Mesenteric fat pad (tissue), 1 donor: Measurements from ENCODE around the gene FGFR3. TPM values are rescaled to one million over a fixed set of nuclear protein-coding genes. Genes with fewer than 3 reads are reported as not detected.
"Not testable (repeated sequence)": the region's sequence is repeated elsewhere in the genome, so short reads cannot be mapped to it uniquely, and the experiment has no call there.

Experiments
- DNase-seq: peaks from one replicate; pipeline ENCODE4 v3.0.0-alpha.2; 2020; ENCODE audit warnings: low spot score
- total RNA-seq: library from RNA; stranded (reverse); fragmentation: NEBNext Ultra II Directional; extraction: Animal tissue kit (Norgen Biotek cat#: 25700); gene quantifications from one replicate; pipeline ENCODE4 v1.2.1, GENCODE V29; 2021
- donor health status: DM: yes; HTN: yes; CAD: no.

The FGFR3 gene
- total RNA-seq, 1 donor from 2014 or later, result 0.90 TPM

- no peak for DNase-seq
These were observed 22.3 kb downstream of the FGFR3 start for GRCh38 chr4:1815096-1815996.

- DNase-seq, result no peak
These were observed 23.1 kb downstream of the FGFR3 start for GRCh38 chr4:1815997-1816860.

GRCh38 chr4:1819284-1819683 lies 26.2 kb downstream of the FGFR3 start:
- no peak for DNase-seq

GRCh38 chr4:1819816-1820215 lies 26.7 kb downstream of the FGFR3 start:
- DNase-seq, result no peak

GRCh38 chr4:1821679-1822567 lies 28.8 kb downstream of the FGFR3 start:
- DNase-seq, result no peak

GRCh38 chr4:1822568-1823544 lies 29.8 kb downstream of the FGFR3 start:
- no peak for DNase-seq

GRCh38 chr4:1823545-1823932 lies 30.4 kb downstream of the FGFR3 start:
- DNase-seq, result no peak

GRCh38 chr4:1824746-1825145 lies 31.7 kb downstream of the FGFR3 start:
- DNase-seq, result no peak

GRCh38 chr4:1825326-1825725 lies 32.2 kb downstream of the FGFR3 start:
- DNase-seq, result no peak

- DNase-seq, result no peak
These were observed 33.6 kb downstream of the FGFR3 start for GRCh38 chr4:1826531-1827350.

- no peak for DNase-seq
These were observed 37.1 kb downstream of the FGFR3 start for GRCh38 chr4:1830234-1830633.

GRCh38 chr4:1830642-1831228 lies 37.6 kb downstream of the FGFR3 start:
- DNase-seq, result no peak

GRCh38 chr4:1831331-1831730 lies 38.2 kb downstream of the FGFR3 start:
- DNase-seq, result no peak

GRCh38 chr4:1832690-1833089 lies 39.6 kb downstream of the FGFR3 start:
- DNase-seq, result no peak

- no peak for DNase-seq
These were observed 40.4 kb downstream of the FGFR3 start for GRCh38 chr4:1833307-1834046.

GRCh38 chr4:1834047-1834775 lies 41.1 kb downstream of the FGFR3 start:
- DNase-seq, result no peak

GRCh38 chr4:1835836-1836235 lies 42.7 kb downstream of the FGFR3 start:
- DNase-seq, result not testable (repeated sequence)
